GM19328 (cell line): Measurements from ENCODE around the gene PNLIP.

ENCODE experiments used
- ATAC-seq: cut with Tn5 transposase; IDR thresholded peaks from one replicate; pipeline ENCODE4 v1.9.1; 2021; ENCODE audit warnings: mild to moderate bottlenecking, moderate library complexity; ENCODE audit not compliant: unreplicated experiment

Gene PNLIP

DNA sequence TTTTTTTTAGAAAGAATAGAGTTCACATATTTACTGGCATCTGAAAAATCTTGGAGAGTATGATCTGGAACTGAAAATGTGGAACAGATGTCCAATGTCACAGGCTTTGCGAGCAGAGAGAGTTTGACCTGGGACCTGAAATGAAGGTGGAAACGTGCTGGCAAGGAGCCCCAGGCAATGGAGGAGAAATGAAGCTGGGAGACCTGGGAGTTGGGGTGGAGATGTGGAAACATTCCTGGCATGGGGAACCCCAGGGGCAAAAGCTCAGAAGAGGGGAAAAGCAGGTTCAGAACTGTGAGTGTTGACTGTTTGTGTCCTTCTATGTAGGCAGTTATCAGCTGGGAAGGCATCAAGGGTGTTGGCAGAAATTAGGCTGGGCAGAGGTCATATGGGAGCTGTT lies 67.7 kb downstream of the PNLIP start:
- no peak for ATAC-seq

DNA sequence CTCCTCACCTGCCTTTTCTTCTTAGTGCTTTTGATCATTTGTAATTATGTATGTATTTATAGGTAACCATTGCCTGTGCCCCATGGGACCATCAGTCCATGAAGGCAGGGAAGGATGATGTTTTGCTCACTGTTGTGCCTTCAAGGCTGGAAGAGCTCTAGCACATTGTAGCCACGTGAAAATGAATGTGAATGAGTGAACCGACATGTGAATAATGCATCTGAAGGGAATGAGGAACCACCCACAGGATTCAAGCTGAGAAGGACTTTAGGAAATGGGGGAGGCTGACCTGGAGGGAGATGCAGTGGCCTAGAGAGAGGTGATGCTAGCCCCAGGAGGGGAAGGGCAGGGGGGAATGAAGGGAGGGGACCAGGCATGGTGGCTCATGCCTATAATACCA lies 69.1 kb downstream of the PNLIP start:
- ATAC-seq, result no peak

- ATAC-seq, result no peak
Measured at GRCh38 chr10:116615199-116615776, 69.6 kb downstream of the PNLIP start.
